GM12878 (cell line): ENCODE data around the gene ARHGEF6. TPM values are rescaled to one million over a fixed set of nuclear protein-coding genes. Genes with fewer than 3 reads are reported as not detected.

ENCODE experiments used
- ATAC-seq: fragments of 200-7000 bp; cut with Tn5 transposase; 3 replicates; pipeline ENCODE4 v1.9.1; 2020; ENCODE audit warnings: mild to moderate bottlenecking, moderate library complexity
- BruUV-seq: library from RNA; stranded (reverse); fragments of 400-500 nt; replicated peaks from 2 replicates; lab custom pipeline; 2021; lab: Mats Ljungman, UMichigan
- CTCF ChIA-PET: fragments of 300-600 bp; sonication (Branson Sonifier 250); formaldehyde crosslinking; extraction: SDS; loops from one replicate; lab custom pipeline; 2021; ENCODE audit warnings: inconsistent platforms; lab: Yijun Ruan, JAX
- POLR2A ChIA-PET: fragments of 350-600 bp; formaldehyde crosslinking; extraction: SDS; loops from one replicate; lab custom pipeline; 2021; ENCODE audit warnings: inconsistent platforms; lab: Charles Lee
- RAD21 ChIA-PET: fragments of 300-600 bp; sonication (Branson Sonifier 250); formaldehyde crosslinking; loops from one replicate; lab custom pipeline; 2023; ENCODE audit warnings: antibody characterized with exemption; ENCODE audit not compliant: unreplicated experiment; lab: Charles Lee
- SMC1A ChIA-PET: fragments of 300-600 bp; sonication (Branson Sonifier 250); formaldehyde crosslinking; loops from one replicate; lab custom pipeline; 2023; ENCODE audit not compliant: unreplicated experiment, uncharacterized antibody; lab: Charles Lee
- DNase-seq: peaks from one replicate; pipeline ENCODE4 v3.0.0-alpha.2; 2011; ENCODE audit warnings: low read depth, low spot score
- FAIRE-seq: peaks from 3 replicates; lab custom pipeline; 2011; peaks lifted over from hg19 to GRCh38; lab: Jason Lieb, UNC
- H2AFZ ChIP-seq: 2 replicates; pipeline ENCODE4 v1.6.0; 2011; ENCODE audit warnings: low read depth, low read length, control low read depth; ENCODE audit not compliant: control insufficient read depth
- H3K27ac ChIP-seq: 2 replicates; pipeline ENCODE4 v1.5.1; 2011; ENCODE audit warnings: control low read depth; ENCODE audit not compliant: control insufficient read depth, insufficient read depth
- H3K27me3 ChIP-seq, 2 experiments: replicated peaks in 1 of 2; 2 replicates each; pipeline versions ENCODE4 v1.6.0 to v1.6.1; 2011; ENCODE audit warnings: low read length in 1 of 2; ENCODE audit not compliant: control insufficient read depth in 2 of 2, insufficient read depth in 2 of 2
- H3K36me3 ChIP-seq, 2 experiments: 2 replicates each; pipeline ENCODE4 v1.5.1; 2011; ENCODE audit warnings: low read length in 1 of 2; ENCODE audit not compliant: control insufficient read depth in 2 of 2, insufficient read depth in 2 of 2
- H3K4me1 ChIP-seq: 2 replicates; pipeline ENCODE4 v1.6.1; 2011; ENCODE audit warnings: mild to moderate bottlenecking, low read length, moderate library complexity, mixed read lengths; ENCODE audit not compliant: control insufficient read depth, insufficient read depth
- H3K4me2 ChIP-seq: 2 replicates; pipeline ENCODE4 v1.6.0; 2011; ENCODE audit warnings: control low read depth; ENCODE audit not compliant: control insufficient read depth, insufficient read depth
- H3K4me3 ChIP-seq: fragments of 200-600 bp; sonication (generic); 2 replicates; pipeline ENCODE4 v1.5.1; 2016
- H3K79me2 ChIP-seq: 2 replicates; pipeline ENCODE4 v1.6.0; 2011; ENCODE audit warnings: low read length; ENCODE audit not compliant: control insufficient read depth, insufficient read depth
- H3K9ac ChIP-seq: 2 replicates; pipeline ENCODE4 v1.8.0; 2011; ENCODE audit warnings: low read length, control low read depth, mixed read lengths; ENCODE audit not compliant: control insufficient read depth, insufficient read depth
- H3K9me3 ChIP-seq: replicated peaks from 3 replicates; pipeline ENCODE4 v1.5.1; 2011; ENCODE audit warnings: mild to moderate bottlenecking, low read length; ENCODE audit not compliant: control insufficient read depth, insufficient read depth
- H4K20me1 ChIP-seq: 2 replicates; pipeline ENCODE4 v1.6.0; 2011; ENCODE audit not compliant: control insufficient read depth, insufficient read depth
- BHLHE40 ChIP-seq, 2 experiments: fragments of 450-650 bp in 1 of 2; IDR thresholded peaks; 2 replicates each; pipeline ENCODE4 v1.6.1; 2011 to 2017; ENCODE audit warnings: low read depth in 2 of 2, borderline replicate concordance in 1 of 2, improper control_type of control experiment in 1 of 2, low read length in 1 of 2, mild to moderate bottlenecking in 1 of 2
- CHD1 ChIP-seq: IDR thresholded peaks from 2 replicates; pipeline ENCODE4 v1.6.1; 2012; ENCODE audit warnings: low read depth, low read length, improper control_type of control experiment
- NRF1 ChIP-seq: conservative IDR thresholded peaks from 2 replicates; pipeline ENCODE4 v1.6.1; 2011; ENCODE audit warnings: mild to moderate bottlenecking, low read depth, low read length, improper control_type of control experiment
- SMAD1 ChIP-seq: fragments of 450-650 bp; IDR thresholded peaks from 2 replicates; pipeline ENCODE4 v1.6.1; 2018; ENCODE audit warnings: mild to moderate bottlenecking, low read depth; ENCODE audit not compliant: partially characterized antibody
- WGBS: methylation state at CpG from one replicate; pipeline ENCODE4 v1.1.6; 2016; ENCODE audit warnings: low lambda C conversion rate; ENCODE audit not compliant: insufficient replicate concordance, insufficient coverage; ENCODE audit errors: missing lambda C conversion rate; 5-methylcytosine and 5-hydroxymethylcytosine counted together
- in situ Hi-C: fragments of 300-500 bp; cut with MboI; formaldehyde crosslinking; loops from 9 replicates; pipeline ENCODE4 v1.14.3; 2018; ENCODE audit warnings: mixed read lengths
- intact Hi-C: fragments of 100-400 bp; cut with micrococcal nuclease; formaldehyde crosslinking; loops from one replicate; pipeline ENCODE4 v1.14.2; 2022; ENCODE audit not compliant: unreplicated experiment
- polyA plus RNA-seq, 11 experiments: library from polyadenylated mRNA; depleted of rRNA in 4 of 11; unstranded in 6 of 11; stranded (reverse) in 5 of 11; fragments of >200 nt; fragmentation: Nextera tagmentation in 4 of 11; fragmentation: Illumina TruSeq in 1 of 11; extraction: Ambion mirVana in 4 of 11; extraction: Trizol in 1 of 11; gene quantifications; 1 replicate in 1 of 11; 2 replicates in 10 of 11; pipeline versions ENCODE4 v1.2.1 to v1.2.3, GENCODE V29; 2011 to 2016; ENCODE audit warnings: inconsistent platforms in 2 of 11, missing spikeins in 2 of 11, low read depth in 1 of 11
- total RNA-seq, 4 experiments: library from RNA; depleted of rRNA in 3 of 4; stranded (reverse); fragments of >200 nt in 3 of 4; fragmentation: Illumina TruSeq in 1 of 4; extraction: Trizol in 1 of 4; gene quantifications; 2 replicates each; pipeline versions ENCODE4 v1.2.1 to v1.2.3, GENCODE V29; 2013 to 2021

ARHGEF6 gene
- total and polyA plus RNA-seq, 10 of the 15 experiments (the other 5 are each of a cell fraction or from before 2014, with no cell fraction given): 5.4 to 29.7 (median 18.0) TPM

DNA sequence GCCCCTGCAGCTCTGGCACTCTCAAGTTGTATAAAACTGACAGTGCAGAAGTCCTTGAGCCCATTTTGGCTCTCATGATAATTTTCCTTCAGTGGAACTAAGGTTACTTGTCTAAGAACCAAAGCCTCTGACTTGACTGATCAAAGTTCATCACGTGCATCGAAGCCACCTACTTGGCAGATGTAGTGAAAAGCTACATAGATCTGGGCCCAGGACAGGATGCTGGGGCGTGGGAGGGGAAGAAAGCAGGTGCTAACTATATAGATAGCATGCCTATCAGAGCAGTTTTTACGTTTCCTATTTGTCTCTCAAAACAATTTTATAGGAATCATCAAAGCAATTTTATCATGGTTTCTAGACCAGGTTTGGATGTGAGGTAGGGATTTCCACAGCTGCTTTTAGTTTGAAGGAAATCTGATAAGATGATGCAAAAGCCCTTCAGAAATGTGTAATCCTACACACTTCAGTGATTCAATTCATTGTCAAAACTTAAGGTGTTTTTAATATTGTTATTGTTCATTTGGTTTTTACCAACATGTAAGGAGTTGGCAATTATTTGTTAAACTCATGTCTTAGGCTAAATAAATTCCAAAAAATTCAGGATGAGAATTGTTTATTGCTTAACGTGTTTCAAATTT lies 134.0 kb downstream of the ARHGEF6 start:
- Histone ChIP-seq H3K4me3 (no peak overlapping the region), H3K27me3 (no peaks in the 10 kb centered on the region), H3K9me3 (no peaks in the 10 kb centered on the region), H3K4me2 (no peak overlapping the region), H3K27ac (no peak overlapping the region), H3K4me1 (peaks cover 5% of the 10 kb centered on the region; the same call in 1 of the 2 replicates), H4K20me1 (no peaks in the 10 kb centered on the region), H3K9ac (no peak overlapping the region), H2AFZ (no peak overlapping the region), H3K36me3 (no peaks in the 10 kb centered on the region), H3K79me2 (no peaks in the 10 kb centered on the region)
- DNase-seq: no peak
- ChIA-PET POLR2A (interaction anchor here (0.9 kb wide), 1 partner anchor 20 kb away, joined by 4 read pairs; no protein-coding TSS in a partner anchor), SMC1A (interaction anchor here (1.2 kb wide), 1 partner anchor 19 kb away, joined by 4 read pairs; no protein-coding TSS in a partner anchor), CTCF (interaction anchor here (0.7 kb wide), 1 partner anchor 39 kb away, joined by 3 read pairs; no protein-coding TSS in a partner anchor), RAD21 (no interaction called here)
- no TSS peak for BruUV-seq
- FAIRE-seq: no peak
- no peak for TF ChIP-seq CHD1
- TF ChIP-seq BHLHE40 (IDR thresholded peaks at IDR 0.05; ENCODE audit: borderline replicate concordance in 1 of 2, low read depth in 2 of 2, low read length in 1 of 2): peak in 1 of 2 experiments; percentile 41; a peak in 1 of 4 replicates
- in situ Hi-C loops (no loop called here), intact Hi-C loops (no loop called here)
- ATAC-seq: no peak
- WGBS: 21% methylated on average over 5 of the region's 5 CpGs

DNA sequence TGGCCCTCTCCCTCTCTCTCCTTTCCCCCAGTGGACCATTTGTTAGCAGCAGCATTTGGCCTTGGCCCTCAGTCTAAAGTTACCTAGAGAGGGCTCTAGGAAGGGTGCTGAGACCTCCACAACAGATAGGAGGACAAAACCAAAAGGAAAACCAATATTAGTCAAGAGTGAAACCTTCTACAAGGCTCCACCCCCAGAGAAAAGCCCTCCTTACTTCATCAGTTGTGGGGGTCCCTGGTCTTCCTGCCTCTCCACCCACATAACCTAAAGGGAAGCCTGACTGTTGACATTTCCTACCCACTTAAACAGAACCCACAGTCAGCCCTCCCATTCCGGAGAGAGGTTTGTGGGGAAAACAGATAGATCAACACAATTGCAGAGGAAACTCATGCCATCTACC lies 137.5 kb downstream of the ARHGEF6 start:
- BruUV-seq: no TSS peak
- ChIA-PET POLR2A (no interaction called here), SMC1A (no interaction called here), RAD21 (no interaction called here), CTCF (no interaction called here)
- TF ChIP-seq NRF1 (no peak), SMAD1 (no peak)
- intact Hi-C loops (no loop called here), in situ Hi-C loops (no loop called here)
- no peak overlapping the region for H3K4me3 ChIP-seq
- peaks cover 5% of the 10 kb centered on the region; the same call in 1 of the 2 replicates for H3K4me1 ChIP-seq
- DNase-seq (no peak), ATAC-seq (peak; percentile 33; the same call in 1 of the 3 replicates), FAIRE-seq (no peak)
- H3K27me3 ChIP-seq: no peaks in the 10 kb centered on the region
- H3K36me3 ChIP-seq: no peaks in the 10 kb centered on the region
- 40% methylated on average over 1 of the region's 1 CpG for WGBS
- H4K20me1 ChIP-seq: no peaks in the 10 kb centered on the region
- H3K27ac ChIP-seq: no peak overlapping the region
- H3K9ac ChIP-seq: no peak overlapping the region
- no peaks in the 10 kb centered on the region for H3K79me2 ChIP-seq
- no peaks in the 10 kb centered on the region for H3K9me3 ChIP-seq
- peak overlapping the region; percentile 41; the same call in 1 of the 2 replicates for H3K4me2 ChIP-seq
- peak overlapping the region; percentile 47 for H2AFZ ChIP-seq
